HepG2 (cell line): Measurements from ENCODE around the gene PPM1H. TPM values are rescaled to one million over a fixed set of nuclear protein-coding genes. Genes with fewer than 3 reads are reported as not detected.

Source experiments
- ASH2L ChIP-seq: fragments of 300-600, 200-600 bp; sonication (generic); IDR thresholded peaks from 2 replicates; pipeline ENCODE4 v1.7.0; 2017; ENCODE audit warnings: low read depth, mild to moderate bottlenecking, moderate library complexity, mixed read lengths, low read length; ENCODE audit not compliant: insufficient read length
- DMTF1 ChIP-seq: sonication (generic); formaldehyde crosslinking; IDR thresholded peaks from 2 replicates; pipeline ENCODE4 v1.4.0; 2020; ENCODE audit warnings: mild to moderate bottlenecking, missing genetic modification reagents
- EEA1 ChIP-seq: sonication (generic); formaldehyde crosslinking; IDR thresholded peaks from 2 replicates; pipeline ENCODE4 v1.5.1; 2020; ENCODE audit warnings: mild to moderate bottlenecking, missing genetic modification reagents, borderline replicate concordance
- KDM5A ChIP-seq: fragments of 200-600 bp; sonication (generic); IDR thresholded peaks from 2 replicates; pipeline ENCODE4 v1.7.0; 2018; ENCODE audit warnings: antibody characterized with exemption, mild to moderate bottlenecking, low read length, borderline replicate concordance
- MLLT10 ChIP-seq: sonication (generic); formaldehyde crosslinking; IDR thresholded peaks from 2 replicates; pipeline ENCODE4 v1.4.0; 2020; ENCODE audit warnings: missing genetic modification reagents
- SP2 ChIP-seq: sonication (generic); formaldehyde crosslinking; IDR thresholded peaks from 2 replicates; pipeline ENCODE4 v1.5.1; 2020; ENCODE audit warnings: mild to moderate bottlenecking, missing genetic modification reagents
- TBP ChIP-seq: sonication (generic); formaldehyde crosslinking; IDR thresholded peaks from 2 replicates; pipeline ENCODE4 v1.5.0; 2020; ENCODE audit warnings: missing genetic modification reagents
- ZEB1 ChIP-seq: IDR thresholded peaks from 2 replicates; pipeline ENCODE4 v1.6.1; 2012; ENCODE audit warnings: mild to moderate bottlenecking, low read depth, inconsistent platforms; ENCODE audit not compliant: insufficient replicate concordance
- ZNF382 ChIP-seq: sonication (generic); formaldehyde crosslinking; IDR thresholded peaks from 2 replicates; pipeline ENCODE4 v1.5.0; 2020; ENCODE audit warnings: missing genetic modification reagents, mild to moderate bottlenecking, borderline replicate concordance
- ZNF430 ChIP-seq: sonication (generic); formaldehyde crosslinking; IDR thresholded peaks from 2 replicates; pipeline ENCODE4 v1.9.0; 2021; ENCODE audit warnings: mild to moderate bottlenecking, missing genetic modification reagents
- ZNF605 ChIP-seq: sonication (generic); formaldehyde crosslinking; IDR thresholded peaks from 2 replicates; pipeline ENCODE4 v1.8.0; 2022; ENCODE audit warnings: mild to moderate bottlenecking, missing genetic modification reagents
- polyA plus RNA-seq, 8 experiments: library from polyadenylated mRNA; depleted of rRNA in 3 of 8; stranded (reverse) in 7 of 8; unstranded in 1 of 8; fragments of >200 nt; fragmentation: Illumina TruSeq in 4 of 8; extraction: Trizol in 4 of 8; gene quantifications; 2 replicates each; pipeline versions ENCODE4 v1.2.1 to v1.2.3, GENCODE V29; 2011 to 2016; ENCODE audit warnings: low read depth in 4 of 8, missing spikeins in 1 of 8, mixed read lengths in 1 of 8; ENCODE audit not compliant: insufficient read depth in 1 of 8
- total RNA-seq, 5 experiments: library from RNA; depleted of rRNA; stranded (reverse); fragments of >200 nt; fragmentation: Illumina TruSeq; extraction: Trizol; gene quantifications; 2 replicates each; pipeline ENCODE4 v1.2.3, GENCODE V29; 2016; ENCODE audit warnings: low read depth in 1 of 5
- TF ChIP-seq, protein P1 (sequence below): sonication (generic); formaldehyde crosslinking; IDR thresholded peaks from 2 replicates; pipeline ENCODE4 v1.5.1; 2020; ENCODE audit warnings: mild to moderate bottlenecking, moderate library complexity, missing genetic modification reagents
- TF ChIP-seq, protein P2 (sequence below): sonication (generic); formaldehyde crosslinking; IDR thresholded peaks from 2 replicates; pipeline ENCODE4 v1.8.1; 2023; ENCODE audit warnings: mild to moderate bottlenecking, missing genetic modification reagents
- TF ChIP-seq, protein P3 (sequence below): sonication (generic); formaldehyde crosslinking; conservative IDR thresholded peaks from 2 replicates; pipeline ENCODE4 v1.4.0; 2020; ENCODE audit warnings: missing genetic modification reagents
- TF ChIP-seq, protein P4 (sequence below): IDR thresholded peaks from 2 replicates; pipeline ENCODE4 v1.6.1; 2016; ENCODE audit warnings: missing genetic modification reagents, missing compliant biosample characterization
- TF ChIP-seq, protein P5 (sequence below): sonication (generic); formaldehyde crosslinking; conservative IDR thresholded peaks from 2 replicates; pipeline ENCODE4 v1.4.0; 2020; ENCODE audit warnings: missing genetic modification reagents

Gene PPM1H
- total and polyA plus RNA-seq, 2 of the 13 experiments (the other 11 are each of a cell fraction or from before 2014, with no cell fraction given): 29.1 to 38.1 TPM

DNA sequence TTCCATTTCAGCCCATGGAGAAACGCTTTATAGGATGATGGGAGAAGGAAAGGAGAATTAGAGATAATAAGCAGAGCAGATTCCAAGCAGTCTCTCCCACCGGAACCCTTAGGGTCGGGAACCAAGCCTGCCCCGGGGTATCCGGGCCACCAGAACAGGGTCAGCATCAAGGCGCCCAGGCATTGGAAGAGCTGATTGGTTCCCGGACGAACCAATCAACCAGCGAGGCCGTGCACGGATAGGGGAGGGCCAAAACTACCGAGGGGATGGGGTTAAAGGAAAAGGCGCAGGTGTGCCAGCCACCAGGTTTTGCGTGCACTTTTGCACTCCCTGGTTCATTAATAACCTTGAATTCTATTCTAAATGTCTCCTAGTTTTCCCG, 1.7 kb downstream of the PPM1H start (continued):
- TF ChIP-seq, protein P1, sequence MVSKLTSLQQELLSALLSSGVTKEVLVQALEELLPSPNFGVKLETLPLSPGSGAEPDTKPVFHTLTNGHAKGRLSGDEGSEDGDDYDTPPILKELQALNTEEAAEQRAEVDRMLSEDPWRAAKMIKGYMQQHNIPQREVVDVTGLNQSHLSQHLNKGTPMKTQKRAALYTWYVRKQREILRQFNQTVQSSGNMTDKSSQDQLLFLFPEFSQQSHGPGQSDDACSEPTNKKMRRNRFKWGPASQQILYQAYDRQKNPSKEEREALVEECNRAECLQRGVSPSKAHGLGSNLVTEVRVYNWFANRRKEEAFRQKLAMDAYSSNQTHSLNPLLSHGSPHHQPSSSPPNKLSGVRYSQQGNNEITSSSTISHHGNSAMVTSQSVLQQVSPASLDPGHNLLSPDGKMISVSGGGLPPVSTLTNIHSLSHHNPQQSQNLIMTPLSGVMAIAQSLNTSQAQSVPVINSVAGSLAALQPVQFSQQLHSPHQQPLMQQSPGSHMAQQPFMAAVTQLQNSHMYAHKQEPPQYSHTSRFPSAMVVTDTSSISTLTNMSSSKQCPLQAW: peak; percentile 30; the same call in 1 of the 2 replicates
- no peak for TF ChIP-seq ZNF430 (CRISPR knock-in tag)
- no peak for TF ChIP-seq ZNF605 (CRISPR knock-in tag)
- no peak for TF ChIP-seq KDM5A
- 0 out of 2 replicates have a peak, but pooled peaks have one; percentile 35 for TF ChIP-seq SP2
- TF ChIP-seq, protein P2, sequence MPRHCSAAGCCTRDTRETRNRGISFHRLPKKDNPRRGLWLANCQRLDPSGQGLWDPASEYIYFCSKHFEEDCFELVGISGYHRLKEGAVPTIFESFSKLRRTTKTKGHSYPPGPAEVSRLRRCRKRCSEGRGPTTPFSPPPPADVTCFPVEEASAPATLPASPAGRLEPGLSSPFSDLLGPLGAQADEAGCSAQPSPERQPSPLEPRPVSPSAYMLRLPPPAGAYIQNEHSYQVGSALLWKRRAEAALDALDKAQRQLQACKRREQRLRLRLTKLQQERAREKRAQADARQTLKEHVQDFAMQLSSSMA (CRISPR knock-in tag): no peak
- peak; percentile 64 for TF ChIP-seq ZEB1
- peak; percentile 2 for TF ChIP-seq ASH2L
- TF ChIP-seq DMTF1 (CRISPR knock-in tag): no peak
- no peak for TF ChIP-seq EEA1 (CRISPR knock-in tag)
- TF ChIP-seq MLLT10 (CRISPR knock-in tag): no peak
- TF ChIP-seq, protein P3, sequence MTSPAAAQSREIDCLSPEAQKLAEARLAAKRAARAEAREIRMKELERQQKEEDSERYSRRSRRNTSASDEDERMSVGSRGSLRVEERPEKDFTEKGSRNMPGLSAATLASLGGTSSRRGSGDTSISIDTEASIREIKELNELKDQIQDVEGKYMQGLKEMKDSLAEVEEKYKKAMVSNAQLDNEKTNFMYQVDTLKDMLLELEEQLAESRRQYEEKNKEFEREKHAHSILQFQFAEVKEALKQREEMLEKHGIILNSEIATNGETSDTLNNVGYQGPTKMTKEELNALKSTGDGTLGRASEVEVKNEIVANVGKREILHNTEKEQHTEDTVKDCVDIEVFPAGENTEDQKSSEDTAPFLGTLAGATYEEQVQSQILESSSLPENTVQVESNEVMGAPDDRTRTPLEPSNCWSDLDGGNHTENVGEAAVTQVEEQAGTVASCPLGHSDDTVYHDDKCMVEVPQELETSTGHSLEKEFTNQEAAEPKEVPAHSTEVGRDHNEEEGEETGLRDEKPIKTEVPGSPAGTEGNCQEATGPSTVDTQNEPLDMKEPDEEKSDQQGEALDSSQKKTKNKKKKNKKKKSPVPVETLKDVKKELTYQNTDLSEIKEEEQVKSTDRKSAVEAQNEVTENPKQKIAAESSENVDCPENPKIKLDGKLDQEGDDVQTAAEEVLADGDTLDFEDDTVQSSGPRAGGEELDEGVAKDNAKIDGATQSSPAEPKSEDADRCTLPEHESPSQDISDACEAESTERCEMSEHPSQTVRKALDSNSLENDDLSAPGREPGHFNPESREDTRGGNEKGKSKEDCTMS (CRISPR knock-in tag): no peak
- no peak for TF ChIP-seq TBP (CRISPR knock-in tag)
- TF ChIP-seq, protein P4, sequence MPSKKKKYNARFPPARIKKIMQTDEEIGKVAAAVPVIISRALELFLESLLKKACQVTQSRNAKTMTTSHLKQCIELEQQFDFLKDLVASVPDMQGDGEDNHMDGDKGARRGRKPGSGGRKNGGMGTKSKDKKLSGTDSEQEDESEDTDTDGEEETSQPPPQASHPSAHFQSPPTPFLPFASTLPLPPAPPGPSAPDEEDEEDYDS (CRISPR knock-in tag): peak; percentile 72
- TF ChIP-seq, protein P5, sequence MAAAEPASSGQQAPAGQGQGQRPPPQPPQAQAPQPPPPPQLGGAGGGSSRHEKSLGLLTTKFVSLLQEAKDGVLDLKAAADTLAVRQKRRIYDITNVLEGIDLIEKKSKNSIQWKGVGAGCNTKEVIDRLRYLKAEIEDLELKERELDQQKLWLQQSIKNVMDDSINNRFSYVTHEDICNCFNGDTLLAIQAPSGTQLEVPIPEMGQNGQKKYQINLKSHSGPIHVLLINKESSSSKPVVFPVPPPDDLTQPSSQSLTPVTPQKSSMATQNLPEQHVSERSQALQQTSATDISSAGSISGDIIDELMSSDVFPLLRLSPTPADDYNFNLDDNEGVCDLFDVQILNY (CRISPR knock-in tag): no peak
- no peak for TF ChIP-seq ZNF382
